ENCODE data around the gene FGL2. TPM values are rescaled to one million over a fixed set of nuclear protein-coding genes. Genes with fewer than 3 reads are reported as not detected.
"Not testable (repeated sequence)": the region's sequence is repeated elsewhere in the genome, so short reads cannot be mapped to it uniquely, and the experiment has no call there.

The FGL2 gene
- total RNA-seq, 1 donor = under 0.01 TPM

DNA sequence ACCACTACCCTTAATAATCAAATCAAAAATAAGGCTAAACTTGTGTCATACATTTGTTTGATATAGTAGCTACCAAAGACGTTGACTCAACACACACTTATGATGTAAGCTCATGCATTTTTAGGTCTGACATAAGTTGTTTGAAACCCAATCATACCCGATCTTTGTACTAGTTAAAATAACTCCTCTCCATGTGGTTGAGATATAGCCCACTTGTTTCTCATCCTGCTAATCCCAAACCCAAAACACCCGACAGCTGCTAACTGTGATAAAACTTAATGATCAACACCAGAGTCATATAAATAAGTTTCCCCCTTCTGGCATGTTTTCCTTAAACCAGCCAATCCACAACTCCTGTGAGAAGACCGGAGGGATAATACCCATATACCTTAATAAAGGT lies 28.5 kb downstream of the FGL2 start:
- not testable (repeated sequence) for H3K4me1 ChIP-seq (ENCODE audit: insufficient read depth, low read length); H3K27me3 ChIP-seq (ENCODE audit: insufficient read depth, low read length); H2AFZ ChIP-seq (ENCODE audit: low read length); H3K27ac ChIP-seq (ENCODE audit: low read depth, low read length); H4K20me1 ChIP-seq (ENCODE audit: insufficient read depth, low read length); H3K4me3 ChIP-seq (ENCODE audit: insufficient read depth, low read length); H3K36me3 ChIP-seq (ENCODE audit: insufficient read depth, low read length); H3K9me3 ChIP-seq (ENCODE audit: low read depth, low read length); DNase-seq (ENCODE audit: insufficient read length, low spot score, missing footprints); H3K79me2 ChIP-seq (ENCODE audit: insufficient read depth, low read length); H3K4me2 ChIP-seq (ENCODE audit: insufficient read depth, low read length)

DNA sequence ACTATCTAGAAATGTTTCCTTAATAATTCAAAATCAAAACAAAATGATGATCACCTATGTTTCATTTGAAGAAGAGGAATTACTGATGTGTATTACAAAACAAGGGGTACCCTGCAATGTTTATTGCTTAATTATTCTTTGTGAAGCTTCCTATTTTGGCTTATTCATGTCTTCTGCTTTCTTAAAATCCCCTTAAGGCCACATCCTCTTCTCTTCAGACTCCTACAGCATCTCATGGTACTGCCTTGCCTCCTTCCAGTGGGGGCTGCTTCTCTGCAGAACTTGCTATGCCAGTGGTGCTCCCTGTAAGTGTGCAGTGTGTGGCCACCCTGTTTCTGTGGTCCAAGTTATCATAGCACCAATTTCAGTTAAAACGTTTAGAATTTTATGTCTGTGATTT lies 42.2 kb downstream of the FGL2 start:
- H3K4me3 ChIP-seq (ENCODE audit: insufficient read depth, low read length) = no peak overlapping the region
- no peak overlapping the region for H3K27ac ChIP-seq (ENCODE audit: low read depth, low read length)
- H3K4me2 ChIP-seq (ENCODE audit: insufficient read depth, low read length) = no peak overlapping the region

DNA sequence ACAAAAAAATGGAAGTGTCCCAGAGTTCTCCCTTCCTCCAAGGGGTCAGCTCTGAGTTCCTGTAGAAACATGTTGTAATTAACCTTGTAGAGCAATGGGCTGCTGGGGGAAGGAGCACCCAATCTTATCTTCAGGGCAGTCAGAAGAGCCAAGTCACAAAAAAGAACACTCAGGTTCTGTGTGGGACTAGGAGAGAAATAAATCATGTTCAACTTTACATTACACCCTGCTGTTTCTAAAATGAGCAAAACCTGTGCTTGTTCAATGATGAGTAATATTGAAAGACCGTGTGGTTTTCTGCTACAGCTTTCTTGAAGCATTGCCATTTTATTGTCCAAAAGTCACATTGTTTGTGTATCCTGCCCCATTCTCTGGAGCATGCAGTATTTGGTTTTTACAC lies 42.6 kb downstream of the FGL2 start:
- DNase-seq (ENCODE audit: insufficient read length, low spot score, missing footprints); H3K9me3 ChIP-seq (ENCODE audit: low read depth, low read length); H3K36me3 ChIP-seq (ENCODE audit: insufficient read depth, low read length); H3K79me2 ChIP-seq (ENCODE audit: insufficient read depth, low read length); H3K4me1 ChIP-seq (ENCODE audit: insufficient read depth, low read length); H2AFZ ChIP-seq (ENCODE audit: low read length); H4K20me1 ChIP-seq (ENCODE audit: insufficient read depth, low read length); H3K27me3 ChIP-seq (ENCODE audit: insufficient read depth, low read length); H3K4me2 ChIP-seq (ENCODE audit: insufficient read depth, low read length); H3K4me3 ChIP-seq (ENCODE audit: insufficient read depth, low read length); H3K27ac ChIP-seq (ENCODE audit: low read depth, low read length): not testable (repeated sequence)

More for the DNA sequence above, 42.2 kb downstream of the FGL2 start:
- Histone ChIP-seq H3K27me3 (ENCODE audit: insufficient read depth, low read length) (no peaks in the 10 kb centered on the region), H2AFZ (ENCODE audit: low read length) (no peak overlapping the region), H3K9me3 (ENCODE audit: low read depth, low read length) (no peaks in the 10 kb centered on the region), H3K4me1 (ENCODE audit: insufficient read depth, low read length) (peaks cover 6% of the 10 kb centered on the region), H3K36me3 (ENCODE audit: insufficient read depth, low read length) (no peaks in the 10 kb centered on the region), H3K79me2 (ENCODE audit: insufficient read depth, low read length) (no peaks in the 10 kb centered on the region), H4K20me1 (ENCODE audit: insufficient read depth, low read length) (no peaks in the 10 kb centered on the region)
- TF ChIP-seq, protein P1, sequence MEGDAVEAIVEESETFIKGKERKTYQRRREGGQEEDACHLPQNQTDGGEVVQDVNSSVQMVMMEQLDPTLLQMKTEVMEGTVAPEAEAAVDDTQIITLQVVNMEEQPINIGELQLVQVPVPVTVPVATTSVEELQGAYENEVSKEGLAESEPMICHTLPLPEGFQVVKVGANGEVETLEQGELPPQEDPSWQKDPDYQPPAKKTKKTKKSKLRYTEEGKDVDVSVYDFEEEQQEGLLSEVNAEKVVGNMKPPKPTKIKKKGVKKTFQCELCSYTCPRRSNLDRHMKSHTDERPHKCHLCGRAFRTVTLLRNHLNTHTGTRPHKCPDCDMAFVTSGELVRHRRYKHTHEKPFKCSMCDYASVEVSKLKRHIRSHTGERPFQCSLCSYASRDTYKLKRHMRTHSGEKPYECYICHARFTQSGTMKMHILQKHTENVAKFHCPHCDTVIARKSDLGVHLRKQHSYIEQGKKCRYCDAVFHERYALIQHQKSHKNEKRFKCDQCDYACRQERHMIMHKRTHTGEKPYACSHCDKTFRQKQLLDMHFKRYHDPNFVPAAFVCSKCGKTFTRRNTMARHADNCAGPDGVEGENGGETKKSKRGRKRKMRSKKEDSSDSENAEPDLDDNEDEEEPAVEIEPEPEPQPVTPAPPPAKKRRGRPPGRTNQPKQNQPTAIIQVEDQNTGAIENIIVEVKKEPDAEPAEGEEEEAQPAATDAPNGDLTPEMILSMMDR (IDR thresholded peaks at IDR 0.05; ENCODE audit: extremely low read depth, low read depth, low read length) = no peak
- no peak for DNase-seq (ENCODE audit: insufficient read length, low spot score, missing footprints)

DNA sequence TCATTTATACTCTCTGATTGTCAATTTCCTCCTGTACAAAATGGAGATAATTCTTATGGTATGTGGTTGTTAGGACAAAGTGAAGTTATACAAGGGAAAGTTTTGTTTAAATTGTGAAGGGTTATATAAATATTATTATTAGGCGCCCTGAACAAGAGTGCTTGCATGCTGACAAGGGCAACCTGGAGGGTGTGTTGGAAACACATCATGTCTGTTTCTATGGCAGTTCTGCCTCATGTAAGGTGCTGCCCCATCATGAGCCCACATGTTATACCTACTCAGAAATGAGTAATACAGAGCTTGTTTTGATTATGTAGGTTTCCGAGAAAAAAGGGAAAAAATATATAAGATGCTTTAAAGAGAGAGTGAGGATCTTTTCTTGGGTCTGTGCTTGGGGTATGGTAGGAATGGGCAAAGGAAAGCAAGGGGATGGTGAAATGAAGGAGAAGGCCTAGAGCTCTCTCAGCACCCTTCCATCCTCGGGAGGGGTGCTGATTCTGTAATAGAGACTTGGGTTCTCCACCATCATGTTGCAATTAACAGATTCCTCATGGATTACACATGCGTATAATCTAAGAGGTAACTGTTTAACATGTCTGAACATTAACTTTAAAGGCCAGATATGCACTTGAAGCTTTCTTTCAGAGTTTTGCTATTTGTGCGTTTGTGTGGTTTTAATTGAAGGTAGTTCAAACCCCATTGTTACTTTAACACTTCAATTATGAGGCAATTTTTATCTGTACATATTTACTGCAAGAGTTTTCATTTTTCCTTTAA lies 43.8 kb downstream of the FGL2 start:
- not testable (repeated sequence) for H3K79me2 ChIP-seq (ENCODE audit: insufficient read depth, low read length); H3K27me3 ChIP-seq (ENCODE audit: insufficient read depth, low read length); H4K20me1 ChIP-seq (ENCODE audit: insufficient read depth, low read length); H3K4me3 ChIP-seq (ENCODE audit: insufficient read depth, low read length); H3K9me3 ChIP-seq (ENCODE audit: low read depth, low read length); DNase-seq (ENCODE audit: insufficient read length, low spot score, missing footprints); H3K4me2 ChIP-seq (ENCODE audit: insufficient read depth, low read length); H2AFZ ChIP-seq (ENCODE audit: low read length); H3K27ac ChIP-seq (ENCODE audit: low read depth, low read length); H3K4me1 ChIP-seq (ENCODE audit: insufficient read depth, low read length); H3K36me3 ChIP-seq (ENCODE audit: insufficient read depth, low read length)

DNA sequence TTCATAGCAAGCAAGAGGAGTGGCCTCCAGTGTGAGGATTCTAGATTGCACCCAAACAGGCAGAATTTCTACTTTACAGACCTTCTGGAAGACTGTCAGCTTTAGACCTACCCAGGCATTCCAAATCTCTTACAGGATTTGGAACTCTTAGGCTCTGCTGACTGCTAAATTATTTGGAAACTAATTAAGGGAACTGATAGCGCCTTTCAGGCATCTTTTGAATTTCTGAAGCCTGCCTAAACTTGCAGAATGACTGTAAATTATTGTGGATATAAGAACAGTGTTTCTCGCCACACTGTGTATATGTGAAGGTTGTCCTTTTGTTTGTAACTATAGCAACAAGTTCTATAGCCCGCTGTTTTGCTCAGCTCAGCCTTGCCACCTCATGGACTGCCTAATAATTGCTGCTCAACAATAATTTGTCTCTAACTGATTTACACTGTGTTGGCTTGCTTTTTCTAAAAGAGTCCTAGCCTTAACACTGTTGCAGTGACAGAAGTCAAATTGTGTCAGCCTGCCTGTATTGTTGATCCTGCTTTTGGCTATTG lies 44.6 kb downstream of the FGL2 start:
- not testable (repeated sequence) for H3K79me2 ChIP-seq (ENCODE audit: insufficient read depth, low read length); H3K4me3 ChIP-seq (ENCODE audit: insufficient read depth, low read length); H3K4me1 ChIP-seq (ENCODE audit: insufficient read depth, low read length); H3K27me3 ChIP-seq (ENCODE audit: insufficient read depth, low read length); H3K4me2 ChIP-seq (ENCODE audit: insufficient read depth, low read length); H4K20me1 ChIP-seq (ENCODE audit: insufficient read depth, low read length); H3K27ac ChIP-seq (ENCODE audit: low read depth, low read length); H3K36me3 ChIP-seq (ENCODE audit: insufficient read depth, low read length); DNase-seq (ENCODE audit: insufficient read length, low spot score, missing footprints); H3K9me3 ChIP-seq (ENCODE audit: low read depth, low read length); H2AFZ ChIP-seq (ENCODE audit: low read length)

DNA sequence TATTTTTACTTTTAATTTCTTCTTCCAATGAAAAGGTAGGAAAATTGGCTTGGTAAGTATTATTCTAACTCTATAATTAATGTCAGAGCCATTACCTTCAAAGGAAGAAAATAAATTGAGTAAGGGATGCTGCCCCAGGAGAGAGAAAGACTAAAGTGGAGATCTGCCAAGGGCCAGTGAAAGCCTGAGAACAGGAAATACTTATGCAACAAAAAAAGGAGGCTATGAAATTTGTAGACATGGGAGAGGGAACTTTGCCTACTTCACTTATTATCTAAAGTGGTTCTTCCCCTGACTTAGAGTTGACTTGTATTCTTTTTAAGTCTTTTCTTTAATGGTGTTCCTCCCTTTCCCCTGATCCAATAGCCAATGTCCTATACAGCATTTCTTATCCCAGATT lies 47.4 kb downstream of the FGL2 start:
- H3K9me3 ChIP-seq (ENCODE audit: low read depth, low read length); H3K27me3 ChIP-seq (ENCODE audit: insufficient read depth, low read length); H3K4me2 ChIP-seq (ENCODE audit: insufficient read depth, low read length); H3K36me3 ChIP-seq (ENCODE audit: insufficient read depth, low read length); H2AFZ ChIP-seq (ENCODE audit: low read length); H3K4me3 ChIP-seq (ENCODE audit: insufficient read depth, low read length); H3K27ac ChIP-seq (ENCODE audit: low read depth, low read length); H3K4me1 ChIP-seq (ENCODE audit: insufficient read depth, low read length); H3K79me2 ChIP-seq (ENCODE audit: insufficient read depth, low read length); DNase-seq (ENCODE audit: insufficient read length, low spot score, missing footprints); H4K20me1 ChIP-seq (ENCODE audit: insufficient read depth, low read length): not testable (repeated sequence)

Other genes starting within 250 kb of the FGL2 start
- not detected in 2 replicates for gene SPDYE17, start 167.5 kb downstream of the FGL2 start, total RNA-seq
- gene SPDYE18, start 137.3 kb downstream of the FGL2 start, total RNA-seq = not detected in 2 replicates
- gene CCDC146, start 77.2 kb downstream of the FGL2 start, total RNA-seq = 2.4 and 5.1 TPM in 2 replicates
- 10.6 and 13.0 TPM in 2 replicates for gene GSAP, start 216.5 kb upstream of the FGL2 start, total RNA-seq